Spinal cord (tissue), 10 donors: Measurements from ENCODE around the gene SCIMP. TPM values are rescaled to one million over a fixed set of nuclear protein-coding genes. Genes with fewer than 3 reads are reported as not detected.
"Not testable (repeated sequence)": the region's sequence is repeated elsewhere in the genome, so short reads cannot be mapped to it uniquely, and the experiment has no call there.

ENCODE experiments used
- DNase-seq, 6 donors: peaks; one replicate each; pipeline versions ENCODE4 v3.0.0 to v3.0.0-alpha.2; 2013 to 2015; ENCODE audit warnings: low spot score in 6 of 6, low read depth in 4 of 6
- H3K27ac ChIP-seq: one replicate; pipeline ENCODE4 v1.5.1; 2013; ENCODE audit warnings: low read depth, low read length, control low read depth
- H3K27me3 ChIP-seq: one replicate; pipeline ENCODE4 v1.6.1; 2013; ENCODE audit warnings: low read length; ENCODE audit not compliant: control insufficient read depth, insufficient read depth
- H3K36me3 ChIP-seq: one replicate; pipeline ENCODE4 v1.6.1; 2013; ENCODE audit warnings: low read length; ENCODE audit not compliant: control insufficient read depth, insufficient read depth
- H3K4me1 ChIP-seq: one replicate; pipeline ENCODE4 v1.6.1; 2013; ENCODE audit warnings: low read length; ENCODE audit not compliant: control insufficient read depth, insufficient read depth
- H3K4me3 ChIP-seq: one replicate; pipeline ENCODE4 v1.5.1; 2013; ENCODE audit warnings: low read depth, low read length, control low read depth
- H3K9me3 ChIP-seq: one replicate; pipeline ENCODE4 v1.6.1; 2013; ENCODE audit warnings: low read length; ENCODE audit not compliant: control insufficient read depth, insufficient read depth
- WGBS: methylation state at CpG from one replicate; pipeline ENCODE4 v1.1.5; 2013; ENCODE audit warnings: missing lambda C conversion rate; ENCODE audit not compliant: insufficient coverage; 5-methylcytosine and 5-hydroxymethylcytosine counted together
- polyA plus RNA-seq, 2 donors: library from polyadenylated mRNA; unstranded; fragments of 120-200 nt; gene quantifications; one replicate each; pipeline ENCODE4 v1.2.1, GENCODE V29; 2013; ENCODE audit not compliant: insufficient read length in 2 of 2
- total RNA-seq, 2 donors: library from RNA; depleted of rRNA in 1 of 2; stranded (reverse); fragments of 120-200 nt in 1 of 2; fragments of >200 nt in 1 of 2; gene quantifications; one replicate each; pipeline versions ENCODE4 v1.2.3 to v1.2.4, GENCODE V29; 2013 to 2014
- donor health status: healthy.

Gene SCIMP
- total and polyA plus RNA-seq, 4 donors = 0.72 to 2.4 (median 1.3) TPM

GRCh38 chr17:5239769-5240168 is 5.1 kb upstream of the SCIMP start:
- 81% methylated on average over 7 of the region's 7 CpGs for WGBS
- H3K4me3 ChIP-seq = not testable (repeated sequence)

GRCh38 chr17:5238333-5238732 is 3.7 kb upstream of the SCIMP start:
- Histone ChIP-seq H3K4me3 (no peak overlapping the region), H3K27ac (no peak overlapping the region), H3K9me3 (no peaks in the 10 kb centered on the region), H3K4me1 (no peaks in the 10 kb centered on the region), H3K27me3 (no peaks in the 10 kb centered on the region), H3K36me3 (peaks cover 13% of the 10 kb centered on the region)
- no peak for DNase-seq
- 24% methylated on average over 3 of the region's 4 CpGs for WGBS

More at GRCh38 chr17:5239769-5240168, 5.1 kb upstream of the SCIMP start:
- not testable (repeated sequence) for H3K36me3 ChIP-seq, H3K9me3 ChIP-seq, DNase-seq, H3K4me1 ChIP-seq, H3K27ac ChIP-seq, H3K27me3 ChIP-seq

- peaks cover 13% of the 10 kb centered on the region for H3K36me3 ChIP-seq
- H3K9me3 ChIP-seq = no peaks in the 10 kb centered on the region
- H3K4me3 ChIP-seq = no peak overlapping the region
- DNase-seq = no peak
- WGBS = 5% methylated on average over 2 of the region's 6 CpGs
- no peaks in the 10 kb centered on the region for H3K27me3 ChIP-seq
- no peaks in the 10 kb centered on the region for H3K4me1 ChIP-seq
- no peak overlapping the region for H3K27ac ChIP-seq
Measured at GRCh38 chr17:5237541-5238016, 2.9 kb upstream of the SCIMP start.

GRCh38 chr17:5236938-5237540 is 2.4 kb upstream of the SCIMP start:
- no peaks in the 10 kb centered on the region for H3K4me1 ChIP-seq
- 83% methylated on average over 1 of the region's 3 CpGs for WGBS
- no peak overlapping the region for H3K4me3 ChIP-seq
- no peak for DNase-seq
- no peak overlapping the region for H3K27ac ChIP-seq
- peaks cover 13% of the 10 kb centered on the region for H3K36me3 ChIP-seq
- no peaks in the 10 kb centered on the region for H3K9me3 ChIP-seq
- no peaks in the 10 kb centered on the region for H3K27me3 ChIP-seq

GRCh38 chr17:5233492-5233891 is 1.2 kb downstream of the SCIMP start:
- not testable (repeated sequence) for H3K9me3 ChIP-seq, H3K4me3 ChIP-seq, H3K27me3 ChIP-seq, H3K4me1 ChIP-seq, DNase-seq, H3K27ac ChIP-seq
- whole genome bisulfite sequencing = 92% methylated on average over 6 of the region's 7 CpGs
- peaks cover 32% of the 10 kb centered on the region for H3K36me3 ChIP-seq

GRCh38 chr17:5226940-5227878 is 7.5 kb downstream of the SCIMP start:
- 98% methylated on average over 7 of the region's 15 CpGs for WGBS
- Histone ChIP-seq H3K27me3 (no peaks in the 10 kb centered on the region), H3K4me1 (no peaks in the 10 kb centered on the region), H3K27ac (no peak overlapping the region), H3K4me3 (no peak overlapping the region), H3K36me3 (peaks cover 51% of the 10 kb centered on the region), H3K9me3 (no peaks in the 10 kb centered on the region)
- no peak for DNase-seq

- Histone ChIP-seq H3K27me3 (no peaks in the 10 kb centered on the region), H3K4me1 (no peaks in the 10 kb centered on the region), H3K9me3 (no peaks in the 10 kb centered on the region), H3K36me3 (peaks cover 49% of the 10 kb centered on the region), H3K27ac (no peak overlapping the region), H3K4me3 (no peak overlapping the region)
- no peak for DNase-seq
- 94% methylated on average over 12 of the region's 17 CpGs for WGBS
Measured at GRCh38 chr17:5225668-5226457, 8.8 kb downstream of the SCIMP start.

- not testable (repeated sequence) for DNase-seq, H3K27ac ChIP-seq, H3K4me1 ChIP-seq, H3K4me3 ChIP-seq, H3K9me3 ChIP-seq, H3K27me3 ChIP-seq
- peaks cover 27% of the 10 kb centered on the region for H3K36me3 ChIP-seq
- 93% methylated on average over 5 of the region's 12 CpGs for WGBS
Measured at GRCh38 chr17:5221912-5222311, 12.7 kb downstream of the SCIMP start.

GRCh38 chr17:5220074-5220473 is 14.6 kb downstream of the SCIMP start:
- H3K9me3 ChIP-seq = no peaks in the 10 kb centered on the region
- no peak overlapping the region for H3K27ac ChIP-seq
- H3K4me3 ChIP-seq = no peak overlapping the region
- 84% methylated on average over 3 of the region's 5 CpGs for WGBS
- no peak for DNase-seq
- peaks cover 38% of the 10 kb centered on the region for H3K36me3 ChIP-seq
- no peaks in the 10 kb centered on the region for H3K27me3 ChIP-seq
- no peaks in the 10 kb centered on the region for H3K4me1 ChIP-seq
